ENCODE results near the gene AADACL4.
"Not testable (repeated sequence)": the region's sequence is repeated elsewhere in the genome, so short reads cannot be mapped to it uniquely, and the experiment has no call there.

Gene AADACL4

DNA sequence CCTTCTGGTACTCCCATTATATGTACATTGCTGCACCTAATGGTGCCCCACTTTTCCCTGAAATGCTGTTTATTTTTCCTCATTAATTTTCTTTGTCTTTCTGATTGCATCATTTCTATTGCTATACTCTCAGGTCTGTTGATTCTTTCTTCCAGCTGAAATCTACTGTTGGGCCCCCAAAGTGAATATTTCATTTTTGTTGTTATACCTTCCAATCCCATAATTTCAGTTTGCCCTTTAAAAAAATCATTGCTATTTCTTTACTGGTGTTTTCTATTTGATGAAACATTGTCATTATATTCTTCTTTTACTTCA is 3.0 kb upstream of the AADACL4 start:
- no peak overlapping the region for H2AFZ ChIP-seq (ENCODE audit: low read depth, low read length)
- no peaks in the 10 kb centered on the region for H3K4me1 ChIP-seq (ENCODE audit: insufficient read depth, low read length)
- TF ChIP-seq, protein P1, sequence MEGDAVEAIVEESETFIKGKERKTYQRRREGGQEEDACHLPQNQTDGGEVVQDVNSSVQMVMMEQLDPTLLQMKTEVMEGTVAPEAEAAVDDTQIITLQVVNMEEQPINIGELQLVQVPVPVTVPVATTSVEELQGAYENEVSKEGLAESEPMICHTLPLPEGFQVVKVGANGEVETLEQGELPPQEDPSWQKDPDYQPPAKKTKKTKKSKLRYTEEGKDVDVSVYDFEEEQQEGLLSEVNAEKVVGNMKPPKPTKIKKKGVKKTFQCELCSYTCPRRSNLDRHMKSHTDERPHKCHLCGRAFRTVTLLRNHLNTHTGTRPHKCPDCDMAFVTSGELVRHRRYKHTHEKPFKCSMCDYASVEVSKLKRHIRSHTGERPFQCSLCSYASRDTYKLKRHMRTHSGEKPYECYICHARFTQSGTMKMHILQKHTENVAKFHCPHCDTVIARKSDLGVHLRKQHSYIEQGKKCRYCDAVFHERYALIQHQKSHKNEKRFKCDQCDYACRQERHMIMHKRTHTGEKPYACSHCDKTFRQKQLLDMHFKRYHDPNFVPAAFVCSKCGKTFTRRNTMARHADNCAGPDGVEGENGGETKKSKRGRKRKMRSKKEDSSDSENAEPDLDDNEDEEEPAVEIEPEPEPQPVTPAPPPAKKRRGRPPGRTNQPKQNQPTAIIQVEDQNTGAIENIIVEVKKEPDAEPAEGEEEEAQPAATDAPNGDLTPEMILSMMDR (IDR thresholded peaks at IDR 0.05; ENCODE audit: borderline replicate concordance, extremely low read depth, low read length, poor library complexity, severe bottlenecking): no peak
- TF ChIP-seq EZH2 (IDR thresholded peaks at IDR 0.05; ENCODE audit: borderline replicate concordance, low read depth, low read length, severe bottlenecking): no peak
- no peak overlapping the region for H3K4me2 ChIP-seq (ENCODE audit: insufficient read depth, low read length)
- no peaks in the 10 kb centered on the region for H3K79me2 ChIP-seq (ENCODE audit: insufficient read depth, low read length)
- no peaks in the 10 kb centered on the region for H3K36me3 ChIP-seq (ENCODE audit: insufficient read depth, low read length)
- DNase-seq (no peak), ATAC-seq (ENCODE audit: insufficient read depth, low read depth) (no peak)
- H3K9ac ChIP-seq (ENCODE audit: low read depth, low read length): no peak overlapping the region
- peaks cover 26% of the 10 kb centered on the region for H3K9me3 ChIP-seq (ENCODE audit: insufficient read depth, low read length, severe bottlenecking)
- H3K27ac ChIP-seq (ENCODE audit: low read length): no peak overlapping the region
- H3K4me3 ChIP-seq (ENCODE audit: low read depth in 1 of 2, low read length in 2 of 2): no peak overlapping the region
- H3K27me3 ChIP-seq (ENCODE audit: insufficient read depth, low read length, poor library complexity): peaks cover 2% of the 10 kb centered on the region
- no peaks in the 10 kb centered on the region for H4K20me1 ChIP-seq (ENCODE audit: insufficient read depth, low read length)

DNA sequence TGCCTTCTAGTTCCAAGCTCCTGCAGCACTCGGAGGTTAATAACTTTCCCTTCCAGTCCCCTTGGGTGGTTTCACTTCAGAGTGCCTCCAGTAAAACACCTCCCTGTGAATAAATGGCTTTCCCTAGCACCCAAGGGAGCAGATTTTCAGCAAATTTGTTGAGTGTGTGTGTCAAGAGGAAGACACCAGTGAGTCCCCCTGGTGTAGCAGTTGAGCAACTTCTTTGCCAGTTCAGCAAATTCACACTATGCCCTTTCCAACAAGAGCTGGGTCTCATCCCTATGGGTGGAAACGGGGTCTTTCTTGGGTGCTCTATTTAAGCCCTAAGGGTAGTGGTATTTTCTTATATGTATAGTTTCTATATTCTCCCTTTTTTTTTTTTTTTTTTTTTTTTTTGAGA is 806 bp upstream of the AADACL4 start:
- Histone ChIP-seq H3K4me2 (ENCODE audit: insufficient read depth, low read length) (no peak overlapping the region), H2AFZ (ENCODE audit: low read depth, low read length) (no peak overlapping the region), H3K27ac (ENCODE audit: low read length) (no peak overlapping the region), H3K4me3 (ENCODE audit: low read depth in 1 of 2, low read length in 2 of 2) (no peak overlapping the region), H3K36me3 (ENCODE audit: insufficient read depth, low read length) (no peaks in the 10 kb centered on the region), H3K9me3 (ENCODE audit: insufficient read depth, low read length, severe bottlenecking) (peaks cover 26% of the 10 kb centered on the region), H3K4me1 (ENCODE audit: insufficient read depth, low read length) (no peaks in the 10 kb centered on the region), H4K20me1 (ENCODE audit: insufficient read depth, low read length) (no peaks in the 10 kb centered on the region), H3K27me3 (ENCODE audit: insufficient read depth, low read length, poor library complexity) (no peaks in the 10 kb centered on the region), H3K79me2 (ENCODE audit: insufficient read depth, low read length) (no peaks in the 10 kb centered on the region), H3K9ac (ENCODE audit: low read depth, low read length) (no peak overlapping the region)
- ATAC-seq (ENCODE audit: insufficient read depth, low read depth) (no peak), DNase-seq (no peak)
- TF ChIP-seq, protein P1 (IDR thresholded peaks at IDR 0.05; ENCODE audit: borderline replicate concordance, extremely low read depth, low read length, poor library complexity, severe bottlenecking): no peak
- no peak for TF ChIP-seq EZH2 (IDR thresholded peaks at IDR 0.05; ENCODE audit: borderline replicate concordance, low read depth, low read length, severe bottlenecking)

DNA sequence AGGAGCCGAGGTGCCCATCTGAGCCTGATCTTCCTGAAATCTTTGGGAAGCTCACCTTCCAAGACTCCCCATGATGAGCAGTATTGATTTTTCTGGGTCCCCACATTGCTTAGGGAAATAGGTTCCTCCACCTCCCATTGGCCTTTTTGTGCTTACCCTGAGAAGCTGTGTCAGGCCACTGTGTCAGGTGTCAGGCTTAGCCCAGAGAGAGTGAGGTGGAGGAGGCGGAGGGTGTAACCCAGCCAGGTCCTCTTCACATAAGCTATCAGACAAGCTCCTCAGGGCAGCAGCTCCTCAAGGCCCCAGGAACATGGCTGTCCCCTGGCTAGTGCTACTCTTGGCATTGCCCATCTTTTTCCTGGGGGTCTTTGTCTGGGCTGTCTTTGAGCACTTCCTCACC is 352 bp downstream of the AADACL4 start:
- Histone ChIP-seq H2AFZ (ENCODE audit: low read depth, low read length) (no peak overlapping the region), H3K36me3 (ENCODE audit: insufficient read depth, low read length) (no peaks in the 10 kb centered on the region), H3K9me3 (ENCODE audit: insufficient read depth, low read length, severe bottlenecking) (peaks cover 20% of the 10 kb centered on the region), H3K4me3 (ENCODE audit: low read depth in 1 of 2, low read length in 2 of 2) (no peak overlapping the region), H3K27ac (ENCODE audit: low read length) (no peak overlapping the region), H4K20me1 (ENCODE audit: insufficient read depth, low read length) (no peaks in the 10 kb centered on the region), H3K4me2 (ENCODE audit: insufficient read depth, low read length) (no peak overlapping the region), H3K4me1 (ENCODE audit: insufficient read depth, low read length) (no peaks in the 10 kb centered on the region), H3K27me3 (ENCODE audit: insufficient read depth, low read length, poor library complexity) (no peaks in the 10 kb centered on the region), H3K79me2 (ENCODE audit: insufficient read depth, low read length) (no peaks in the 10 kb centered on the region), H3K9ac (ENCODE audit: low read depth, low read length) (no peak overlapping the region)
- no peak for TF ChIP-seq EZH2 (IDR thresholded peaks at IDR 0.05; ENCODE audit: borderline replicate concordance, low read depth, low read length, severe bottlenecking)
- TF ChIP-seq, protein P1 (IDR thresholded peaks at IDR 0.05; ENCODE audit: borderline replicate concordance, extremely low read depth, low read length, poor library complexity, severe bottlenecking): no peak
- ATAC-seq (ENCODE audit: insufficient read depth, low read depth) (no peak), DNase-seq (no peak)

- Histone ChIP-seq H3K27ac (ENCODE audit: low read length) (no peak overlapping the region), H3K4me1 (ENCODE audit: insufficient read depth, low read length) (no peaks in the 10 kb centered on the region), H3K27me3 (ENCODE audit: insufficient read depth, low read length, poor library complexity) (no peaks in the 10 kb centered on the region), H3K79me2 (ENCODE audit: insufficient read depth, low read length) (no peaks in the 10 kb centered on the region), H3K9me3 (ENCODE audit: insufficient read depth, low read length, severe bottlenecking) (peaks cover 14% of the 10 kb centered on the region), H3K4me3 (ENCODE audit: low read depth in 1 of 2, low read length in 2 of 2) (no peak overlapping the region), H3K9ac (ENCODE audit: low read depth, low read length) (no peak overlapping the region), H3K4me2 (ENCODE audit: insufficient read depth, low read length) (no peak overlapping the region), H2AFZ (ENCODE audit: low read depth, low read length) (no peak overlapping the region), H4K20me1 (ENCODE audit: insufficient read depth, low read length) (no peaks in the 10 kb centered on the region), H3K36me3 (ENCODE audit: insufficient read depth, low read length) (no peaks in the 10 kb centered on the region)
- DNase-seq (no peak), ATAC-seq (ENCODE audit: insufficient read depth, low read depth) (no peak)
- TF ChIP-seq EZH2 (IDR thresholded peaks at IDR 0.05; ENCODE audit: borderline replicate concordance, low read depth, low read length, severe bottlenecking): no peak
- TF ChIP-seq, protein P1 (IDR thresholded peaks at IDR 0.05; ENCODE audit: borderline replicate concordance, extremely low read depth, low read length, poor library complexity, severe bottlenecking): no peak
Observed at GRCh38 chr1:12644829-12645228, 944 bp downstream of the AADACL4 start.

DNA sequence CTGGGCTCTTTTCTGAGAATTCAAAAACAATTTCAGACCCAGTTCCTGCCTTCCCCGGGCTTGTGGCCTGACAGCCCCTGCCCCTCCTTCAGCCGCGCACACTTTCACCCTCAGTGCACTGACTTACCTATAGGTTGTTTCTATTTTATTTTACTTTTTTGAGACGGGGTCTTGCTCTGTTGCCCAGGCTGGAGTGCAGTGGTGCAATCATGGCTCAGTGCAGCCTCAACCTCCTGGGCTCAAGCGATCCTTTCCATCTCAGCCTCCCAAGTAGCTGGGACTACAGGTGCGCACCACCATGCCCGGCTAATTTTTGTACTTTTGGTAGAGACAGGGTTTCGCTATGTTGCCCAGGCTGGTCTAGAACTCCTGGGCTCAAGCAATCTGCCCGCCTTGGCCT is 1.5 kb downstream of the AADACL4 start:
- DNase-seq; H3K27ac ChIP-seq (ENCODE audit: low read length); ATAC-seq (ENCODE audit: insufficient read depth, low read depth); H4K20me1 ChIP-seq (ENCODE audit: insufficient read depth, low read length); H3K4me2 ChIP-seq (ENCODE audit: insufficient read depth, low read length); H3K9ac ChIP-seq (ENCODE audit: low read depth, low read length); H3K4me3 ChIP-seq (ENCODE audit: low read depth in 1 of 2, low read length in 2 of 2); H3K9me3 ChIP-seq (ENCODE audit: insufficient read depth, low read length, severe bottlenecking); H3K4me1 ChIP-seq (ENCODE audit: insufficient read depth, low read length); H3K36me3 ChIP-seq (ENCODE audit: insufficient read depth, low read length); H3K79me2 ChIP-seq (ENCODE audit: insufficient read depth, low read length); H3K27me3 ChIP-seq (ENCODE audit: insufficient read depth, low read length, poor library complexity); H2AFZ ChIP-seq (ENCODE audit: low read depth, low read length): not testable (repeated sequence)
